Hepatic stellate cell (primary cell): ENCODE data around the gene FIBCD1.
A peak's percentile ranks its signal among the peaks of the same experiment; 100 is the strongest.

Source experiments
- DNase-seq: peaks from one replicate; pipeline ENCODE4 v3.0.0; 2011; ENCODE audit warnings: low spot score

FIBCD1 gene

DNA sequence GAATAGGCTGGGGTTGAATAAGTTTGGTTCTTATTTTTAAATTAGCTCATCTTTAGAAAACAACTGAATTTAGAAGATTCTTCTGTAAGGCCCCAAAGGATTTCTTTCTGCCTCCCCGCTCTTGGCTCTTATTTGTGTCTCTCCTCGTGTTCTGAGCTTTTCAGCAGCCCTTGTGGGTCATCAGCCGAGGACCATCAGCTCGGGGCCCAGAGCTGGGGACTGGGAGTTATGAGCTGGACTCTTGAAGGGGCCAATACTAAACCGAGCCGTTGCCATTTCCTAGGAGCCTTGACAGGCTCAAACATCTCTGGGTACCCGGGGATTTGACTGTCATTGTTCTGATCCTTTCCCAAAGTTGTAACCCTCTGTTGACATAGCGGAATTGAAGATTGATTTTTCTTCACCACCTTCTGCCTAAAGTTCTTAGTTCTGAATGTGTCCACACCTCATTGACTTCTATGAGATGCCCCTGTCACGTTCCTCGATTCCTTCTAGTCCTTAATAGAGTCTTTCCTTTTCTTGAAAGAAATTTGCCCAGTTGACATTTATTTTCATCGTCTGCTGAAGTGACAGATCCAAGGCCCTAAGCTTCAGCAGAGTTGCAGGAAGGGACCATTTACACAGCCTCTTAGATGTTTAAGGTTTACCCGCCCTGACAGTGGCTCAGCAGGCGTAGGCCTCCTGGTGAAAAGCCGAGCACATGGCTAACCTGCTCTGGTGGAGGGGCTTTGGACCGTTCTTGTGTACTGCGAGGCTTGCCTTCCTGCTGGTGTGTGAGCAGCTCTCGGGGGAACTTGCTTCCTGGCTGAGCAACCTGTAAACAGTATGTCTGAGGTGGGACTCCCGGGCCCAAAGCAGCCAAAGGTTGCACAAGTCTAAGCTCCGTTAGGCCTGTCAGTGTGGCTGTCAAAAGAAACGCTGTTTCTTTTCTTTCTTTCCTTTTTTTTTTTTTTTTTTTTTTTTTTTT is 80.0 kb downstream of the FIBCD1 start:
- DNase-seq: no peak

DNA sequence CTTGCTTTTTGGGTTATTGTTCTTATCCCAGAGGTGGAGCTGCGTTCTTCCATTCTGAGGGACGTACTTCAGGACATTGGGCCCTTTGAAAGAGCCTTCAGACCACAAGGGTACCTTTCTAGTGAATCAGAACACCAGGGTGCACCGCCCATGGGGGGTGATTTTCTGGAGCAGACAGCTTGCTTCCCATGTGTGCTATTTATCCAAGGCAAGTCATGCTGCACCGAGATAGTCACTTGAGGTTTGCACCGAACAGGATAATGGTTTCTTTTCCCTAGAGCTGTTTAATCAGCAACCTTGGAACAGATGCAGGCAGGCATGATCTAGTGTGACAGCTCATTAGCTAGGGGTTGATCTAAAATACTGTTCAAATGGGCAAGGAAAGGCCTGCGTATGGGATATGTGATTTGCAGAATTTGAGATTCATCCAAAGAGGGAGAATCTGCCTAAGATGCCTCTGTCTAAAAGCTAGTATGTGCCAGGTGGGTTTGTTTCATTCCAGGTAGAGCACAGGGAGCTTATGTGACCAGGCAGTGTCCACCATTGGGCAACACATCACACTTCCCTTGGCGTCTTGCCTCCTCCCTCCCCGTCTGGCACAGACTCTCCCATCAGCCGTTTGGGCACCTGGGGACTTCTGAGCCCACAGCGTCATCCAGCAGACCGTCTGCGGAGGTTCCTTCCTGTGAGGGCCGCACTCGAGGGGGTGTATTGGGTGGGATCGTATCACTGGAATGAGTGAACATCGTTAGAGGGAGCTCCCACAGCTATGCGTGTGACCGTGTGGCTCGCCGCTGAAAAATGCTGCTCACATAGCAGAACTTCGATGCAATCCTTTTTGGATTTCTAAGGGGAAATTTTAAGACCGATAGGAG is 80.9 kb downstream of the FIBCD1 start:
- peak; percentile 78 for DNase-seq

DNA sequence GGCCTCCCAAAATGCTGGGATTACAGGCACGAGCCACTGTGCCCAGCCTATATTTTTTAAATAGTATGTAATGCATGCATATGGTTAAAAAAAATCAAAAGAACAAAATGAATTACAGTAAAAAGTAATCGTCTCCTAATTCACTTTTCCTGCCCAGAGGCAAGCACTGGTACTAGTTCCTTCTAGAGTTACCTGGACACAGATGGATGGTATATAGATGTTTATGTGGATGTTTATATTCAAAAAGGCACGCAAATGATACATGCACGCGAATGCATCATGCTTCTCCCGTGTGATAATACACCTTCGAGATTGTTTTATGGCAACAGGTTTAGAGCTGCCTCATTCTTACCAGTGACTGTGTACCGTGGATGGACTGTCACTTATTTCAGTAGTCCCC is 82.6 kb downstream of the FIBCD1 start:
- no peak for DNase-seq

DNA sequence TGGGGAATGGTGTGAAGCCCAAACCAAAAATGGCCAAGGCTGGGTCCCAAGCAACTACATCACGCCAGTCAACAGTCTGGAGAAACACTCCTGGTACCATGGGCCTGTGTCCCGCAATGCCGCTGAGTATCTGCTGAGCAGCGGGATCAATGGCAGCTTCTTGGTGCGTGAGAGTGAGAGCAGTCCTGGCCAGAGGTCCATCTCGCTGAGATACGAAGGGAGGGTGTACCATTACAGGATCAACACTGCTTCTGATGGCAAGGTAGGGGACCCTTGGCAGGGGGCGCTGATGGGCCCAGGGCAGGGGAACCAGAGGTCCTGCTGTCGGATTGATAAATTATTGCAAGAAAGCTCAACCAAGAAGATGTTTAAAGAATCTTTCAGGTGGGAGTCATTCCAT is 84.2 kb downstream of the FIBCD1 start:
- DNase-seq: no peak

DNA sequence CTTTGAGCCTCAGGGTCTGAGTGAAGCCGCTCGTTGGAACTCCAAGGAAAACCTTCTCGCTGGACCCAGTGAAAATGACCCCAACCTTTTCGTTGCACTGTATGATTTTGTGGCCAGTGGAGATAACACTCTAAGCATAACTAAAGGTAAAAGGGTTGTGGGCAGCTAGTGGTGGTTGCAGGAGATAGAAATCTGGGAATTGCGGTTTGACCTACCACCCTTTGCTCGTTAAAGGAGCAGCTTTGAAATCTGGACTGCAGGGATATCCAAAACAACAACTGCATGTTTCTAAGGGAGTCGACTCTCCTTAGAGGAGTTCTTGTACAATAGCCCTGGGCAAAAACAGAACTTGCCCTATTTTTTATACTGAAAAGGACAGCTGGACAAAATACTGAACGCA is 85.0 kb downstream of the FIBCD1 start:
- no peak for DNase-seq

DNA sequence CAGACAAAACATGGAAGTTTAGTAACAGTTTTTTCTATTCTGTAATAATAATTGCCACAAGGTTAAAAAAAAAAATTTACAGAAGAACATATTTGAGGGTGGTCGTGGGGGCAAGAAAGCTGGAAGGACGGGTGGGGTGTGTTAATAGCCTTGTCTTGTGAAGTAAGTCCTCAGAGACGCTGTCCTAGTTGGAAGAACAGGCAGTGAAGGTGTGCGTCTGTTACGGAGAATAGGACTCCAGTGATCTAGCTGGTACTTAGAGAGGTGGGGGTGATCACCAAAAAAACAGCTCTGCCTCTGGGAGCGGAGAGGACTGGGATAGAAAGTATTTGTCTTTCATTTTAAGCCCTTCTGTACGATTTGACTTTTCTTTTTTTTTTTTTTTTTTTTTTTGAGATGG is 86.2 kb downstream of the FIBCD1 start:
- DNase-seq: no peak
